SU-DHL-6 (cell line): ENCODE results near the gene EGLN2.

Source experiments
- H2AFZ ChIP-seq: fragments of 200-600 bp; sonication (generic); 2 replicates; pipeline ENCODE4 v1.6.1; 2014; ENCODE audit warnings: low read depth, mild to moderate bottlenecking, moderate library complexity, mixed read lengths, antibody characterized with exemption, low read length; ENCODE audit not compliant: severe bottlenecking
- H3F3A ChIP-seq: fragments of 200-600 bp; shearing (Covaris generic); 2 replicates; pipeline ENCODE4 v1.6.0; 2016; ENCODE audit warnings: antibody characterized with exemption, mild to moderate bottlenecking; ENCODE audit not compliant: insufficient read depth
- H3K27ac ChIP-seq: fragments of 200-600 bp; sonication (generic); 2 replicates; pipeline ENCODE4 v1.5.1; 2016; ENCODE audit warnings: low read depth, mild to moderate bottlenecking, low read length, moderate library complexity, mixed read lengths
- H3K27me3 ChIP-seq: fragments of 200-600 bp; sonication (generic), shearing (Covaris generic); 2 replicates; pipeline ENCODE4 v1.6.0; 2014; ENCODE audit warnings: mild to moderate bottlenecking, low read length
- H3K36me3 ChIP-seq: fragments of 200-600 bp; sonication (generic); 2 replicates; pipeline ENCODE4 v1.6.1; 2014; ENCODE audit warnings: mild to moderate bottlenecking, low read length, mixed read lengths
- H3K4me2 ChIP-seq: fragments of 300-600, 200-600 bp; shearing (Covaris generic), sonication (generic); 2 replicates; pipeline ENCODE4 v1.6.0; 2014; ENCODE audit warnings: low read length, low read depth, mild to moderate bottlenecking; ENCODE audit not compliant: poor library complexity, severe bottlenecking
- H3K4me3 ChIP-seq: fragments of 200-600 bp; sonication (generic); 2 replicates; pipeline ENCODE4 v1.5.1; 2014; ENCODE audit warnings: antibody characterized with exemption, low read length, mild to moderate bottlenecking, mixed read lengths; ENCODE audit not compliant: insufficient read depth, poor library complexity, severe bottlenecking
- H3K79me2 ChIP-seq: fragments of 200-600 bp; sonication (generic); 2 replicates; pipeline ENCODE4 v1.6.1; 2014; ENCODE audit warnings: mild to moderate bottlenecking, low read length, moderate library complexity; ENCODE audit not compliant: insufficient read depth
- H3K9ac ChIP-seq: fragments of 200-600 bp; sonication (generic); 2 replicates; pipeline ENCODE4 v1.7.0; 2014; ENCODE audit warnings: mild to moderate bottlenecking, low read length
- H3K9me2 ChIP-seq: fragments of 200-600 bp; sonication (generic); replicated peaks from 2 replicates; pipeline ENCODE4 v1.6.1; 2014; ENCODE audit warnings: low read length; ENCODE audit not compliant: insufficient read depth
- H3K9me3 ChIP-seq: fragments of 200-600 bp; sonication (generic); 2 replicates; pipeline ENCODE4 v1.6.1; 2014; ENCODE audit warnings: low read length, mixed read lengths; ENCODE audit not compliant: insufficient read depth
- H4K20me1 ChIP-seq: fragments of 200-600 bp; sonication (generic); 2 replicates; pipeline ENCODE4 v1.6.1; 2014; ENCODE audit warnings: low read depth, mild to moderate bottlenecking, antibody characterized with exemption, low read length, moderate library complexity, mixed read lengths
- EZH2phosphoT487 ChIP-seq: fragments of 200-600 bp; sonication (generic), shearing (Covaris generic); conservative IDR thresholded peaks from 2 replicates; pipeline ENCODE4 v1.6.1; 2018; ENCODE audit warnings: mild to moderate bottlenecking, antibody characterized with exemption, low read length, moderate library complexity, mixed read lengths
- TF ChIP-seq, protein P1 (sequence below): fragments of 200-600 bp; sonication (generic); IDR thresholded peaks from one replicate; pipeline ENCODE4 v1.5.1; 2017; ENCODE audit warnings: antibody characterized with exemption, mild to moderate bottlenecking, low read length, moderate library complexity; ENCODE audit not compliant: insufficient read depth, poor library complexity, severe bottlenecking

The EGLN2 gene

DNA sequence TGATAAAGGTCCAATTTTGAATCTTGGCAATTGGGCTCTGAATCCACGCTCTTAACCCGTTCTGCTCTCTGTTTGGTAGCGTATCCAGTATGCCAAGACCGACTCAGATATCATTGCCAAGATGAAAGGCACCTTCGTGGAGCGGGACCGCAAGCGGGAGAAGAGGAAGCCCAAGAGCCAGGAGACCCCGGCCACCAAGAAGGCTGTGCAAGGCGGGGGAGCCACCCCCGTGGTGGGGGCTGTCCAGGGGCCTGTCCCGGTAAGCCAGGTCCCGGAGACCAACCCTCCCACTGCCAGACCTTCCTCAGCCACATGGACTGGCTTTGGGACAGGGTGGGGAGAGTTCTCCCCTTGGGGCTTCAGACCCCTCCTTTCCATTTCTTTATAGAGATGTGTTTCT, 39.6 kb upstream of the EGLN2 start:
- Histone ChIP-seq H3K27me3 (no peaks in the 10 kb centered on the region), H2AFZ (no peak overlapping the region), H3K4me2 (no peak overlapping the region), H3K36me3 (peaks cover 44% of the 10 kb centered on the region), H3K27ac (no peak overlapping the region), H3K4me3 (no peak overlapping the region), H3F3A (no peaks in the 10 kb centered on the region), H3K79me2 (peaks cover 62% of the 10 kb centered on the region), H3K9me3 (no peaks in the 10 kb centered on the region), H4K20me1 (peaks cover 32% of the 10 kb centered on the region), H3K9me2 (no peaks in the 10 kb centered on the region), H3K9ac (no peak overlapping the region)
- no peak for TF ChIP-seq EZH2phosphoT487
- TF ChIP-seq, protein P1, sequence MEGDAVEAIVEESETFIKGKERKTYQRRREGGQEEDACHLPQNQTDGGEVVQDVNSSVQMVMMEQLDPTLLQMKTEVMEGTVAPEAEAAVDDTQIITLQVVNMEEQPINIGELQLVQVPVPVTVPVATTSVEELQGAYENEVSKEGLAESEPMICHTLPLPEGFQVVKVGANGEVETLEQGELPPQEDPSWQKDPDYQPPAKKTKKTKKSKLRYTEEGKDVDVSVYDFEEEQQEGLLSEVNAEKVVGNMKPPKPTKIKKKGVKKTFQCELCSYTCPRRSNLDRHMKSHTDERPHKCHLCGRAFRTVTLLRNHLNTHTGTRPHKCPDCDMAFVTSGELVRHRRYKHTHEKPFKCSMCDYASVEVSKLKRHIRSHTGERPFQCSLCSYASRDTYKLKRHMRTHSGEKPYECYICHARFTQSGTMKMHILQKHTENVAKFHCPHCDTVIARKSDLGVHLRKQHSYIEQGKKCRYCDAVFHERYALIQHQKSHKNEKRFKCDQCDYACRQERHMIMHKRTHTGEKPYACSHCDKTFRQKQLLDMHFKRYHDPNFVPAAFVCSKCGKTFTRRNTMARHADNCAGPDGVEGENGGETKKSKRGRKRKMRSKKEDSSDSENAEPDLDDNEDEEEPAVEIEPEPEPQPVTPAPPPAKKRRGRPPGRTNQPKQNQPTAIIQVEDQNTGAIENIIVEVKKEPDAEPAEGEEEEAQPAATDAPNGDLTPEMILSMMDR = no peak

DNA sequence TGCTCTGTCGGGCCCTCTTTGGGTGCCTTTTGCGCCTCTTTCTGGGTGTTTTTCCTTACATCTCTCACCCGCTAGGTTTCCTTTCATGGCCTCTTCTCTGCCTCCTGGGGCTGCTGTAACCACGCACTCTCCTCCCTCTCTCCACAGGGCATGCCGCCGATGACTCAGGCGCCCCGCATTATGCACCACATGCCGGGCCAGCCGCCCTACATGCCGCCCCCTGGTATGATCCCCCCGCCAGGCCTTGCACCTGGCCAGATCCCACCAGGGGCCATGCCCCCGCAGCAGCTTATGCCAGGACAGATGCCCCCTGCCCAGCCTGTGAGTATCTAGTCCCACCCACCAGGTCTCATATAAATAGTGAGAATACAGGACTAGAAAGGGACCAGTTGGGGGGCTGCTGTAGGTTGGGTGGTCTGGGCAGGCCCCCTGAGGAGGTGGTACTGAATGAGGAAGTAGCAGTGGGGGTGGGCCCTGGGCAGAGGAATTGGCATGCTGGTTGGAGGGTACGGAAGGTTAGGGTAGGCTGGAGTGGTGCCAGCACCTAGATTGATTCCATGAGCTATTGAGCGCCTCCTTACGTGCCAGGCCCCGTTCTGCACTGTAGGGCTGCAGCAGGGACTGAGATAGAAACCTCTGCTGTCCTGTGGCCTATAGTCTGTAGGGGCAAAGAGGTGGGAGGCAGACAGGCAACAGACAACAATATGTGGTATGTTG, 36.1 kb upstream of the EGLN2 start:
- Histone ChIP-seq H3K4me2 (no peak overlapping the region), H3F3A (peaks cover 13% of the 10 kb centered on the region; the same call in 1 of the 2 replicates), H3K9me3 (no peaks in the 10 kb centered on the region), H3K27me3 (no peaks in the 10 kb centered on the region), H3K27ac (no peak overlapping the region), H2AFZ (no peak overlapping the region), H3K4me3 (no peak overlapping the region), H3K79me2 (peaks cover 30% of the 10 kb centered on the region), H3K36me3 (peaks cover 53% of the 10 kb centered on the region), H3K9ac (no peak overlapping the region), H4K20me1 (peaks cover 16% of the 10 kb centered on the region; the same call in 1 of the 2 replicates), H3K9me2 (no peaks in the 10 kb centered on the region)
- TF ChIP-seq EZH2phosphoT487 = no peak
- TF ChIP-seq, protein P1 = no peak

DNA sequence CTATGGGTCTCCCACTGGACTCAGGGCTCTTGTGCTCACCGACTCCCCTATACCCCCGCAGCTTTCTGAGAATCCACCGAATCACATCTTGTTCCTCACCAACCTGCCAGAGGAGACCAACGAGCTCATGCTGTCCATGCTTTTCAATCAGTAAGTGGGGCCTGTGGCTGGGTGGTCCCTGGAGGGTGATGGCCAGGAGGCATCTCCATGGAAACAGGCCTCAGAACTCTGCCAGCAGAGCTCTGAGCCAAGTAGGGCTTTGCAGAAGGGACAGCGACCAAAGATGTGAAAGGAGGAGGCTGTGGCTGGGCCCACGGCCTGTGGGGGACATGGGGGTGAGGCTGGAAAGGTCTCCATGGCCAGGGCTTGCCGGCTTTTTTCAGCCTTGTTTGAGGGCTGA, 35.5 kb upstream of the EGLN2 start:
- Histone ChIP-seq H3K79me2 (peaks cover 25% of the 10 kb centered on the region), H3K9me3 (no peaks in the 10 kb centered on the region), H3K4me3 (no peak overlapping the region), H3F3A (peaks cover 13% of the 10 kb centered on the region; the same call in 1 of the 2 replicates), H3K9me2 (no peaks in the 10 kb centered on the region), H3K36me3 (peaks cover 49% of the 10 kb centered on the region), H3K27ac (no peak overlapping the region), H4K20me1 (peaks cover 11% of the 10 kb centered on the region; the same call in 1 of the 2 replicates), H3K9ac (no peak overlapping the region), H2AFZ (no peak overlapping the region), H3K27me3 (no peaks in the 10 kb centered on the region), H3K4me2 (no peak overlapping the region)
- TF ChIP-seq, protein P1 = no peak
- no peak for TF ChIP-seq EZH2phosphoT487
